GM23338 (cell line): Measurements from ENCODE around the gene CKB. TPM values are rescaled to one million over a fixed set of nuclear protein-coding genes. Genes with fewer than 3 reads are reported as not detected.

Experiments used
- ATAC-seq: fragments of 200-7000 bp; cut with Tn5 transposase; 3 replicates; pipeline ENCODE4 v1.9.1; 2020
- DNase-seq: peaks from one replicate; pipeline ENCODE4 v3.0.0-alpha.2; 2015; ENCODE audit warnings: low spot score
- H2AFZ ChIP-seq: fragments of 200-600 bp; sonication (generic); 2 replicates; pipeline ENCODE4 v1.8.0; 2016; ENCODE audit warnings: antibody characterized with exemption, mild to moderate bottlenecking, moderate library complexity
- H3F3A ChIP-seq: fragments of 200-600 bp; sonication (generic); replicated peaks from 2 replicates; pipeline ENCODE4 v1.8.0; 2017; ENCODE audit warnings: antibody characterized with exemption, mixed run types, low read depth
- H3K27ac ChIP-seq: fragments of 200-600 bp; sonication (generic); 2 replicates; pipeline ENCODE4 v1.6.1; 2016; ENCODE audit warnings: low read depth
- H3K27me3 ChIP-seq: fragments of 200-600 bp; sonication (generic); 2 replicates; pipeline ENCODE4 v1.8.0; 2016; ENCODE audit warnings: mild to moderate bottlenecking, mixed run types, moderate library complexity; ENCODE audit not compliant: insufficient read depth
- H3K36me3 ChIP-seq: fragments of 200-600 bp; sonication (generic); 2 replicates; pipeline ENCODE4 v1.8.0; 2016; ENCODE audit warnings: mild to moderate bottlenecking; ENCODE audit not compliant: insufficient read depth
- H3K4me1 ChIP-seq: fragments of 200-600 bp; sonication (generic); 2 replicates; pipeline ENCODE4 v1.8.0; 2016; ENCODE audit warnings: mild to moderate bottlenecking, moderate library complexity; ENCODE audit not compliant: insufficient read depth
- H3K4me2 ChIP-seq: fragments of 200-600 bp; sonication (generic); 2 replicates; pipeline ENCODE4 v1.7.1; 2017; ENCODE audit warnings: mixed run types
- H3K4me3 ChIP-seq: fragments of 200-600 bp; sonication (generic); 2 replicates; pipeline ENCODE4 v1.6.1; 2016; ENCODE audit warnings: mixed run types
- H3K79me2 ChIP-seq: fragments of 200-600 bp; sonication (generic); replicated peaks from 2 replicates; pipeline ENCODE4 v1.8.0; 2017; ENCODE audit warnings: mild to moderate bottlenecking; ENCODE audit not compliant: insufficient read depth
- H3K9me2 ChIP-seq: fragments of 200-600 bp; sonication (generic); 2 replicates; pipeline ENCODE4 v1.8.0; 2017; ENCODE audit not compliant: insufficient read depth
- H4K20me1 ChIP-seq: fragments of 200-600 bp; sonication (generic); replicated peaks from 2 replicates; pipeline ENCODE4 v1.8.0; 2017; ENCODE audit warnings: mild to moderate bottlenecking; ENCODE audit not compliant: insufficient read depth
- H3K27ac Mint-ChIP-seq: 2 replicates; pipeline ENCODE4 v1.8.0; 2020; ENCODE audit warnings: inconsistent platforms, mild to moderate bottlenecking, moderate library complexity, mixed read lengths
- H3K27me3 Mint-ChIP-seq: 3 replicates; pipeline ENCODE4 v1.8.0; 2022; ENCODE audit warnings: low read depth, mild to moderate bottlenecking, moderate library complexity, mixed read lengths, inconsistent platforms; ENCODE audit not compliant: insufficient read depth, poor library complexity
- H3K36me3 Mint-ChIP-seq: 3 replicates; pipeline ENCODE4 v1.8.0; 2021; ENCODE audit warnings: low read depth, mild to moderate bottlenecking, inconsistent platforms, moderate library complexity, mixed read lengths
- H3K4me1 Mint-ChIP-seq: 3 replicates; pipeline ENCODE4 v1.8.0; 2020; ENCODE audit warnings: mild to moderate bottlenecking, inconsistent platforms, mixed read lengths
- H3K4me3 Mint-ChIP-seq: 3 replicates; pipeline ENCODE4 v1.8.0; 2021; ENCODE audit warnings: moderate library complexity, mild to moderate bottlenecking, inconsistent platforms, mixed read lengths
- H3K9me3 Mint-ChIP-seq: 3 replicates; pipeline ENCODE4 v1.8.0; 2020; ENCODE audit warnings: moderate library complexity, mild to moderate bottlenecking, inconsistent platforms, mixed read lengths
- CREB1 ChIP-seq: fragments of 250-450 bp; sonication (Bioruptor Pico); IDR thresholded peaks from 2 replicates; pipeline ENCODE4 v1.5.0; 2020; ENCODE audit warnings: low read depth, mild to moderate bottlenecking, moderate library complexity
- CTCF ChIP-seq, 2 experiments: fragments of 200-600 bp in 1 of 2; sonication (generic) in 1 of 2; conservative IDR thresholded peaks; 2 replicates each; pipeline versions ENCODE4 v1.5.1 to v1.6.1; 2016 to 2017; ENCODE audit warnings: antibody characterized with exemption in 2 of 2, low read depth in 2 of 2, mild to moderate bottlenecking in 2 of 2, moderate library complexity in 1 of 2
- ETS1 ChIP-seq: IDR thresholded peaks from 2 replicates; pipeline ENCODE4 v1.6.1; 2016; ENCODE audit warnings: antibody characterized with exemption
- EZH2 ChIP-seq: fragments of 200-600 bp; sonication (generic); IDR thresholded peaks from one replicate; pipeline ENCODE4 v1.8.0; 2017; ENCODE audit warnings: antibody characterized with exemption, mild to moderate bottlenecking, low read depth; ENCODE audit not compliant: unreplicated experiment
- EZH2phosphoT487 ChIP-seq: fragments of 200-600 bp; sonication (generic); IDR thresholded peaks from one replicate; pipeline ENCODE4 v1.8.1; 2018; ENCODE audit warnings: antibody characterized with exemption; ENCODE audit not compliant: unreplicated experiment
- JUNB ChIP-seq: IDR thresholded peaks from one replicate; pipeline ENCODE4 v1.6.1; 2016; ENCODE audit warnings: antibody characterized with exemption; ENCODE audit not compliant: unreplicated experiment
- NANOG ChIP-seq: IDR thresholded peaks from 2 replicates; pipeline ENCODE4 v1.6.1; 2016; ENCODE audit warnings: antibody characterized with exemption, borderline replicate concordance
- POLR2AphosphoS5 ChIP-seq: IDR thresholded peaks from 2 replicates; pipeline ENCODE4 v1.6.1; 2016; ENCODE audit warnings: antibody characterized with exemption, low read depth
- STAT1 ChIP-seq: IDR thresholded peaks from one replicate; pipeline ENCODE4 v1.6.1; 2016; ENCODE audit warnings: antibody characterized with exemption; ENCODE audit not compliant: unreplicated experiment
- ZNF114 ChIP-seq: fragments of 250-450 bp; sonication (Bioruptor Pico); IDR thresholded peaks from 2 replicates; pipeline ENCODE4 v1.5.0; 2020; ENCODE audit warnings: mild to moderate bottlenecking, moderate library complexity
- ZNF331 ChIP-seq: fragments of 250-450 bp; sonication (Bioruptor Pico); IDR thresholded peaks from 2 replicates; pipeline ENCODE4 v1.5.0; 2020; ENCODE audit warnings: low read depth, mild to moderate bottlenecking, moderate library complexity
- ZNF462 ChIP-seq: fragments of 250-450 bp; sonication (Bioruptor Pico); IDR thresholded peaks from 2 replicates; pipeline ENCODE4 v1.5.0; 2020; ENCODE audit warnings: mild to moderate bottlenecking, moderate library complexity
- polyA plus RNA-seq: library from polyadenylated mRNA; unstranded; fragments of >200 nt; fragmentation: Nextera tagmentation; extraction: Ambion mirVana; gene quantifications from 2 replicates; pipeline ENCODE4 v1.2.1, GENCODE V29; 2016
- total RNA-seq: library from RNA; depleted of rRNA; stranded (reverse); fragments of >200 nt; shearing (Covaris generic); gene quantifications from 2 replicates; pipeline ENCODE4 v1.2.3, GENCODE V29; 2014
- TF ChIP-seq, protein P1 (sequence below): IDR thresholded peaks from one replicate; pipeline ENCODE4 v1.6.1; 2018; ENCODE audit warnings: antibody characterized with exemption; ENCODE audit not compliant: unreplicated experiment

The CKB gene
- total and polyA plus RNA-seq, 2 experiments from 2014 or later = 604 to 852 TPM

DNA sequence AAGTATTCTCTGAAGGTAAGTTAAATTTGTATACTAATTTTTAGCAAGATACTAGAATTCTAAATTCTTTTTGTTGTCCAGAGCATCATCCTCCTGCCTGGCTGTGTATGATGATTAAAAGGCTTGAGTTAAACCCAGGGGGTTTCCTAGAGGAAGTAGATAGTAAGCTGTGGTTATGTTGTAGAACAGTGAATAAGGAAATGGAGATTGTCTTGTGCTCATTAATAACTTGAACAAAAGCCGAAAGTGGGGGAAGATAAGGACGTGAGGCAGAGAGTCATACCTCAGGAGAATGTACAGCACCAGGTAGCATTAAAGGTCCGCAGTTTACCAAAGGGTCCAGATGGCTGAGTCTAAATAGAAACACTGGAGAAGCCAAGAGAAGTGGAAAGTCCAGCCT lies 42.0 kb downstream of the CKB start:
- Histone ChIP-seq H3K4me3 (no peak overlapping the region), H3K4me2 (no peak overlapping the region), H3F3A (0 out of 2 replicates have a peak, but pooled peaks cover 2% of the 10 kb centered on the region), H3K79me2 (no peaks in the 10 kb centered on the region), H3K4me1 (no peaks in the 10 kb centered on the region), H2AFZ (no peak overlapping the region), H3K27me3 (no peaks in the 10 kb centered on the region), H4K20me1 (peaks cover 2% of the 10 kb centered on the region), H3K36me3 (peaks cover 18% of the 10 kb centered on the region), H3K9me2 (no peaks in the 10 kb centered on the region), H3K27ac (no peak overlapping the region)
- no peaks in the 10 kb centered on the region for H3K4me1 Mint-ChIP-seq
- H3K9me3 Mint-ChIP-seq = no peaks in the 10 kb centered on the region
- no peak overlapping the region for H3K4me3 Mint-ChIP-seq
- H3K36me3 Mint-ChIP-seq = peaks cover 50% of the 10 kb centered on the region
- H3K27ac Mint-ChIP-seq = no peak overlapping the region
- H3K27me3 Mint-ChIP-seq = peaks cover 3% of the 10 kb centered on the region
- DNase-seq (no peak), ATAC-seq (no peak)
- TF ChIP-seq EZH2phosphoT487 (no peak), ZNF114 (CRISPR knock-in tag) (no peak), POLR2AphosphoS5 (no peak), STAT1 (no peak), CTCF (conservative IDR thresholded peaks at IDR 0.05; ENCODE audit: low read depth in 2 of 2) (no peak), CREB1 (CRISPR knock-in tag) (no peak), ZNF462 (CRISPR knock-in tag) (no peak), NANOG (no peak), JUNB (no peak), ETS1 (no peak), ZNF331 (CRISPR knock-in tag) (no peak), EZH2 (no peak)
- TF ChIP-seq, protein P1, sequence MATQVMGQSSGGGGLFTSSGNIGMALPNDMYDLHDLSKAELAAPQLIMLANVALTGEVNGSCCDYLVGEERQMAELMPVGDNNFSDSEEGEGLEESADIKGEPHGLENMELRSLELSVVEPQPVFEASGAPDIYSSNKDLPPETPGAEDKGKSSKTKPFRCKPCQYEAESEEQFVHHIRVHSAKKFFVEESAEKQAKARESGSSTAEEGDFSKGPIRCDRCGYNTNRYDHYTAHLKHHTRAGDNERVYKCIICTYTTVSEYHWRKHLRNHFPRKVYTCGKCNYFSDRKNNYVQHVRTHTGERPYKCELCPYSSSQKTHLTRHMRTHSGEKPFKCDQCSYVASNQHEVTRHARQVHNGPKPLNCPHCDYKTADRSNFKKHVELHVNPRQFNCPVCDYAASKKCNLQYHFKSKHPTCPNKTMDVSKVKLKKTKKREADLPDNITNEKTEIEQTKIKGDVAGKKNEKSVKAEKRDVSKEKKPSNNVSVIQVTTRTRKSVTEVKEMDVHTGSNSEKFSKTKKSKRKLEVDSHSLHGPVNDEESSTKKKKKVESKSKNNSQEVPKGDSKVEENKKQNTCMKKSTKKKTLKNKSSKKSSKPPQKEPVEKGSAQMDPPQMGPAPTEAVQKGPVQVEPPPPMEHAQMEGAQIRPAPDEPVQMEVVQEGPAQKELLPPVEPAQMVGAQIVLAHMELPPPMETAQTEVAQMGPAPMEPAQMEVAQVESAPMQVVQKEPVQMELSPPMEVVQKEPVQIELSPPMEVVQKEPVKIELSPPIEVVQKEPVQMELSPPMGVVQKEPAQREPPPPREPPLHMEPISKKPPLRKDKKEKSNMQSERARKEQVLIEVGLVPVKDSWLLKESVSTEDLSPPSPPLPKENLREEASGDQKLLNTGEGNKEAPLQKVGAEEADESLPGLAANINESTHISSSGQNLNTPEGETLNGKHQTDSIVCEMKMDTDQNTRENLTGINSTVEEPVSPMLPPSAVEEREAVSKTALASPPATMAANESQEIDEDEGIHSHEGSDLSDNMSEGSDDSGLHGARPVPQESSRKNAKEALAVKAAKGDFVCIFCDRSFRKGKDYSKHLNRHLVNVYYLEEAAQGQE = no peak
